HEK293 (cell line): Measurements from ENCODE around the gene FAM76B.

Experiments used
- CTCF ChIA-PET: fragments of 350-600 bp; formaldehyde crosslinking; extraction: SDS; loops from one replicate; lab custom pipeline; 2021; ENCODE audit warnings: antibody characterized with exemption; lab: Yijun Ruan, JAX
- POLR2A ChIA-PET: fragments of 300-600 bp; formaldehyde crosslinking; extraction: SDS; loops from one replicate; lab custom pipeline; 2020; ENCODE audit warnings: antibody characterized with exemption, inconsistent platforms; lab: Yijun Ruan, JAX
- H3K27ac ChIP-seq: fragments of 200-500 bp; sonication (Bioruptor generic); 2 replicates; pipeline ENCODE4 v1.5.1; 2014; ENCODE audit warnings: low read depth, low read length, control low read depth, inconsistent platforms; ENCODE audit errors: extremely low read depth
- H3K36me3 ChIP-seq, 2 experiments: fragments of 200-500 bp in 1 of 2; sonication (Bioruptor generic) in 1 of 2; 1 replicate in 1 of 2; 2 replicates in 1 of 2; pipeline ENCODE4 v1.5.1; 2014 to 2017; ENCODE audit warnings: inconsistent platforms in 2 of 2, low read length in 2 of 2; ENCODE audit not compliant: control insufficient read depth in 2 of 2, insufficient read depth in 1 of 2
- H3K4me1 ChIP-seq: fragments of 200-500 bp; sonication (Bioruptor generic); 2 replicates; pipeline ENCODE4 v1.5.1; 2014; ENCODE audit warnings: mild to moderate bottlenecking, low read length, inconsistent platforms; ENCODE audit not compliant: control insufficient read depth, insufficient read depth
- H3K4me3 ChIP-seq: 2 replicates; pipeline ENCODE4 v1.5.1; 2011; ENCODE audit warnings: low read depth, mild to moderate bottlenecking, control low read depth, low read length, moderate library complexity
- H3K9me3 ChIP-seq: fragments of 200-500 bp; sonication (Bioruptor generic); 2 replicates; pipeline ENCODE4 v1.5.1; 2014; ENCODE audit warnings: low read depth, low read length, inconsistent platforms; ENCODE audit not compliant: control insufficient read depth, insufficient read depth
- AEBP2 ChIP-seq: fragments of 450-650 bp; formaldehyde crosslinking; IDR thresholded peaks from 2 replicates; pipeline ENCODE4 v1.5.1; 2016; ENCODE audit warnings: missing biosample characterization, missing genetic modification characterization, borderline replicate concordance
- GLI4 ChIP-seq: fragments of 450-650 bp; formaldehyde crosslinking; IDR thresholded peaks from 2 replicates; pipeline ENCODE4 v1.5.1; 2016; ENCODE audit warnings: missing biosample characterization, missing genetic modification characterization
- IKZF3 ChIP-seq: fragments of 450-650 bp; IDR thresholded peaks from 2 replicates; pipeline ENCODE4 v1.5.0; 2018; ENCODE audit warnings: missing biosample characterization, mild to moderate bottlenecking, missing genetic modification characterization, moderate library complexity
- KLF16 ChIP-seq: fragments of 450-650 bp; formaldehyde crosslinking; IDR thresholded peaks from 2 replicates; pipeline ENCODE4 v1.5.1; 2017; ENCODE audit warnings: missing biosample characterization, missing genetic modification characterization
- MZF1 ChIP-seq: fragments of 450-650 bp; formaldehyde crosslinking; IDR thresholded peaks from 2 replicates; pipeline ENCODE4 v1.5.1; 2017; ENCODE audit warnings: missing biosample characterization, missing genetic modification characterization, borderline replicate concordance
- OSR2 ChIP-seq: fragments of 450-650 bp; formaldehyde crosslinking; IDR thresholded peaks from 2 replicates; pipeline ENCODE4 v1.5.1; 2016; ENCODE audit warnings: missing biosample characterization, missing genetic modification characterization
- PRDM1 ChIP-seq: fragments of 450-650 bp; formaldehyde crosslinking; IDR thresholded peaks from 2 replicates; pipeline ENCODE4; 2016; ENCODE audit warnings: missing biosample characterization, missing genetic modification characterization
- PRDM4 ChIP-seq: fragments of 450-650 bp; formaldehyde crosslinking; IDR thresholded peaks from 2 replicates; pipeline ENCODE4 v1.5.1; 2017; ENCODE audit warnings: missing biosample characterization, missing genetic modification characterization
- REPIN1 ChIP-seq: fragments of 450-650 bp; formaldehyde crosslinking; IDR thresholded peaks from 2 replicates; pipeline ENCODE4 v1.5.1; 2017; ENCODE audit warnings: missing biosample characterization, missing genetic modification characterization, low read depth
- SETDB1 ChIP-seq: IDR thresholded peaks from one replicate; pipeline ENCODE4 v1.6.1; 2017; ENCODE audit warnings: mild to moderate bottlenecking, low read length, moderate library complexity, mixed read lengths; ENCODE audit not compliant: insufficient read length
- TCF7L2 ChIP-seq: IDR thresholded peaks from 2 replicates; pipeline ENCODE4 v1.6.1; 2011; ENCODE audit warnings: low read depth, mild to moderate bottlenecking, inconsistent platforms, low read length, moderate library complexity, borderline replicate concordance
- YY1 ChIP-seq: fragments of 450-650 bp; formaldehyde crosslinking; IDR thresholded peaks from 2 replicates; pipeline ENCODE4 v1.5.1; 2018; ENCODE audit warnings: missing biosample characterization, missing genetic modification characterization
- ZBTB17 ChIP-seq: fragments of 450-650 bp; formaldehyde crosslinking; IDR thresholded peaks from 2 replicates; pipeline ENCODE4 v1.5.1; 2016; ENCODE audit warnings: missing biosample characterization, missing genetic modification characterization
- ZBTB20 ChIP-seq: fragments of 450-650 bp; formaldehyde crosslinking; IDR thresholded peaks from 2 replicates; pipeline ENCODE4 v1.5.1; 2016; ENCODE audit warnings: missing biosample characterization, missing genetic modification characterization
- ZBTB8A ChIP-seq: fragments of 450-650 bp; formaldehyde crosslinking; IDR thresholded peaks from 2 replicates; pipeline ENCODE4 v1.5.1; 2016; ENCODE audit warnings: missing biosample characterization, missing genetic modification characterization
- ZNF10 ChIP-seq: fragments of 450-650 bp; formaldehyde crosslinking; IDR thresholded peaks from 2 replicates; pipeline ENCODE4 v1.5.1; 2017; ENCODE audit warnings: missing biosample characterization, missing genetic modification characterization
- ZNF112 ChIP-seq: fragments of 450-650 bp; formaldehyde crosslinking; IDR thresholded peaks from 2 replicates; pipeline ENCODE4 v1.5.0; 2017; ENCODE audit warnings: missing biosample characterization, missing genetic modification characterization
- ZNF138 ChIP-seq: fragments of 450-650 bp; formaldehyde crosslinking; IDR thresholded peaks from 2 replicates; pipeline ENCODE4 v1.5.1; 2016; ENCODE audit warnings: missing biosample characterization, missing genetic modification characterization, borderline replicate concordance
- ZNF157 ChIP-seq: fragments of 450-650 bp; formaldehyde crosslinking; IDR thresholded peaks from 2 replicates; pipeline ENCODE4 v1.5.1; 2016; ENCODE audit warnings: missing biosample characterization, missing genetic modification characterization
- ZNF211 ChIP-seq: fragments of 450-650 bp; formaldehyde crosslinking; IDR thresholded peaks from 2 replicates; pipeline ENCODE4 v1.5.1; 2016; ENCODE audit warnings: low read depth, missing biosample characterization, missing genetic modification characterization
- ZNF292 ChIP-seq: fragments of 450-650 bp; formaldehyde crosslinking; IDR thresholded peaks from 2 replicates; pipeline ENCODE4 v1.5.1; 2016; ENCODE audit warnings: low read depth, missing biosample characterization, missing genetic modification characterization, borderline replicate concordance
- ZNF302 ChIP-seq: fragments of 450-650 bp; formaldehyde crosslinking; IDR thresholded peaks from 2 replicates; pipeline ENCODE4 v1.5.1; 2016; ENCODE audit warnings: missing biosample characterization, missing genetic modification characterization, low read depth
- ZNF354C ChIP-seq: fragments of 450-650 bp; formaldehyde crosslinking; IDR thresholded peaks from 2 replicates; pipeline ENCODE4 v1.5.1; 2016; ENCODE audit warnings: missing biosample characterization, missing genetic modification characterization, low read depth, borderline replicate concordance
- ZNF433 ChIP-seq: fragments of 450-650 bp; formaldehyde crosslinking; IDR thresholded peaks from 2 replicates; pipeline ENCODE4 v1.5.1; 2016; ENCODE audit warnings: missing biosample characterization, missing genetic modification characterization, low read depth
- ZNF555 ChIP-seq: fragments of 450-650 bp; formaldehyde crosslinking; conservative IDR thresholded peaks from 2 replicates; pipeline ENCODE4 v1.5.1; 2017; ENCODE audit warnings: missing biosample characterization, mild to moderate bottlenecking, missing genetic modification characterization, inconsistent platforms
- ZNF560 ChIP-seq: fragments of 450-650 bp; formaldehyde crosslinking; IDR thresholded peaks from 2 replicates; pipeline ENCODE4 v1.5.1; 2017; ENCODE audit warnings: missing biosample characterization, missing genetic modification characterization, borderline replicate concordance
- ZNF621 ChIP-seq: fragments of 450-650 bp; formaldehyde crosslinking; IDR thresholded peaks from 2 replicates; pipeline ENCODE4 v1.5.1; 2017; ENCODE audit warnings: missing biosample characterization, missing genetic modification characterization
- ZNF624 ChIP-seq: fragments of 450-650 bp; formaldehyde crosslinking; IDR thresholded peaks from 2 replicates; pipeline ENCODE4 v1.5.1; 2017; ENCODE audit warnings: missing biosample characterization, missing genetic modification characterization
- ZNF664 ChIP-seq: fragments of 450-650 bp; formaldehyde crosslinking; IDR thresholded peaks from 2 replicates; pipeline ENCODE4 v1.5.1; 2016; ENCODE audit warnings: missing biosample characterization, missing genetic modification characterization
- ZSCAN30 ChIP-seq: fragments of 450-650 bp; IDR thresholded peaks from 2 replicates; pipeline ENCODE4 v1.5.1; 2018; ENCODE audit warnings: missing biosample characterization, mild to moderate bottlenecking, missing genetic modification characterization, moderate library complexity
- TF ChIP-seq, protein P1 (sequence below): fragments of 450-650 bp; formaldehyde crosslinking; IDR thresholded peaks from 2 replicates; pipeline ENCODE4 v1.5.1; 2016; ENCODE audit warnings: missing biosample characterization, missing genetic modification characterization

Gene FAM76B

GRCh38 chr11:95803973-95804372 is 14.4 kb upstream of the FAM76B start:
- ChIA-PET POLR2A (no interaction called here), CTCF (interaction anchor here (0.7 to 1.0 kb wide), 3 partner anchors 31 to 250 kb away, joined by 3 read pairs; no protein-coding TSS in a partner anchor)
- TF ChIP-seq ZNF621 (tag by site-specific recombination), result no peak
- TF ChIP-seq YY1 (tag by site-specific recombination), result no peak
- no peak for TF ChIP-seq ZNF354C (tag by site-specific recombination)
- TF ChIP-seq ZBTB20 (tag by site-specific recombination), result no peak
- TF ChIP-seq ZNF664, result no peak
- TF ChIP-seq ZNF302, result no peak
- no peak for TF ChIP-seq KLF16 (tag by site-specific recombination)
- TF ChIP-seq PRDM4 (tag by site-specific recombination), result no peak
- TF ChIP-seq IKZF3 (tag by site-specific recombination), result no peak
- no peak for TF ChIP-seq OSR2 (tag by site-specific recombination)
- TF ChIP-seq ZBTB8A (tag by site-specific recombination), result no peak
- TF ChIP-seq ZBTB17, result no peak
- no peak for TF ChIP-seq ZNF211 (tag by site-specific recombination)
- TF ChIP-seq ZNF433 (tag by site-specific recombination), result no peak
- no peak for TF ChIP-seq SETDB1
- TF ChIP-seq ZNF292, result no peak
- no peak for TF ChIP-seq ZSCAN30 (tag by site-specific recombination)
- no peak for TF ChIP-seq ZNF555 (tag by site-specific recombination)
- no peak for TF ChIP-seq REPIN1 (tag by site-specific recombination)
- no peak for TF ChIP-seq ZNF138
- no peak overlapping the region for H3K4me3 ChIP-seq
- no peaks in the 10 kb centered on the region for H3K9me3 ChIP-seq
- H3K4me1 ChIP-seq, result no peaks in the 10 kb centered on the region
- H3K27ac ChIP-seq, result no peak overlapping the region
- H3K36me3 ChIP-seq, result peaks cover 33 to 61% of the 10 kb centered on the region in 2 experiments

DNA sequence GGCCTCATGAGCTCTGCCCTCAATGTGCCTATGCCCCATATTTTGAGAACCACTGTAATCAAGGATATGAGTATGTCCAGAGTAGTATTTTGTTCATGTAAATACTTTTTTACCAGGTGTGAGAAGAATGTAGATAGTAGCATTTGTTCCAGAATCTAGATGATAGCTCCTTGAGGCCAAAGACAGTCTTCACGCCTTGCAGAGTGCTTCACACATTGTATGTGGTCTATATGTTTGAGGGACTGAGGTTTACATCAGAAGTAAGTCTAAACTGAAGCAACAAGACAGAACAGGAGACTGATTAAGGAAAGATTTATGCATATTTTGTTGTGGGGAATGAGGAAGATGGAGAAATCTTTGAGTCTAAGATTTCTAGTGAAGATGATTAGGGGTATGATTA is 13.2 kb upstream of the FAM76B start:
- CTCF ChIA-PET, result interaction anchor here (0.7 kb wide), 1 partner anchor 49 kb away, joined by 4 read pairs; no protein-coding TSS in a partner anchor
- Histone ChIP-seq H3K4me1 (no peaks in the 10 kb centered on the region), H3K9me3 (no peaks in the 10 kb centered on the region), H3K4me3 (no peak overlapping the region), H3K36me3 (peaks cover 33 to 63% of the 10 kb centered on the region in 2 experiments), H3K27ac (no peak overlapping the region)
- no peak for TF ChIP-seq ZNF624 (tag by site-specific recombination)
- TF ChIP-seq MZF1 (tag by site-specific recombination), result no peak
- TF ChIP-seq ZNF10, result no peak
- TF ChIP-seq ZNF560 (tag by site-specific recombination), result no peak
- TF ChIP-seq ZNF112 (tag by site-specific recombination), result no peak
- TF ChIP-seq TCF7L2, result no peak
- TF ChIP-seq, protein P1, sequence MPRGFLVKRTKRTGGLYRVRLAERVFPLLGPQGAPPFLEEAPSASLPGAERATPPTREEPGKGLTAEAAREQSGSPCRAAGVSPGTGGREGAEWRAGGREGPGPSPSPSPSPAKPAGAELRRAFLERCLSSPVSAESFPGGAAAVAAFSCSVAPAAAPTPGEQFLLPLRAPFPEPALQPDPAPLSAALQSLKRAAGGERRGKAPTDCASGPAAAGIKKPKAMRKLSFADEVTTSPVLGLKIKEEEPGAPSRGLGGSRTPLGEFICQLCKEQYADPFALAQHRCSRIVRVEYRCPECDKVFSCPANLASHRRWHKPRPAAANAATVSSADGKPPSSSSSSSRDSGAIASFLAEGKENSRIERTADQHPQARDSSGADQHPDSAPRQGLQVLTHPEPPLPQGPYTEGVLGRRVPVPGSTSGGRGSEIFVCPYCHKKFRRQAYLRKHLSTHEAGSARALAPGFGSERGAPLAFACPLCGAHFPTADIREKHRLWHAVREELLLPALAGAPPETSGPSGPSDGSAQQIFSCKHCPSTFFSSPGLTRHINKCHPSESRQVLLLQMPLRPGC, result no peak
- no peak for TF ChIP-seq REPIN1 (tag by site-specific recombination)
- TF ChIP-seq AEBP2, result no peak
- no peak for TF ChIP-seq ZNF157 (tag by site-specific recombination)
- no peak for TF ChIP-seq PRDM1
- TF ChIP-seq GLI4, result no peak
- POLR2A ChIA-PET, result no interaction called here
